Upper lobe of right lung (tissue), 1 donor: ENCODE results near the gene KHK. TPM values are rescaled to one million over a fixed set of nuclear protein-coding genes. Genes with fewer than 3 reads are reported as not detected.

ENCODE experiments used
- ATAC-seq: fragments of 200-7000 bp; cut with Tn5 transposase; one replicate; pipeline ENCODE4 v1.9.1; 2020; ENCODE audit warnings: mild to moderate bottlenecking, moderate library complexity
- DNase-seq: peaks from one replicate; pipeline ENCODE4 v3.0.0-alpha.2; 2020
- H3K27ac ChIP-seq: fragments of 200-600 bp; one replicate; pipeline ENCODE4 v1.8.0; 2022
- H3K27me3 ChIP-seq: fragments of 200-600 bp; one replicate; pipeline ENCODE4 v1.8.0; 2022; ENCODE audit warnings: mild to moderate bottlenecking
- H3K36me3 ChIP-seq: fragments of 200-600 bp; one replicate; pipeline ENCODE4 v1.8.0; 2022
- H3K4me1 ChIP-seq: fragments of 200-600 bp; one replicate; pipeline ENCODE4 v1.8.0; 2022
- H3K4me3 ChIP-seq: fragments of 200-600 bp; one replicate; pipeline ENCODE4 v1.8.0; 2022; ENCODE audit warnings: mild to moderate bottlenecking
- H3K9me3 ChIP-seq: fragments of 200-600 bp; one replicate; pipeline ENCODE4 v1.8.0; 2022
- intact Hi-C: fragments of 100-400 bp; cut with DNase I; formaldehyde crosslinking; loops from one replicate; pipeline ENCODE4 v1.11.0; 2022
- total RNA-seq: library from RNA; stranded (reverse); fragmentation: NEBNext Ultra II Directional; extraction: Animal tissue kit (Norgen Biotek cat#: 25700); gene quantifications from one replicate; pipeline ENCODE4 v1.2.1, GENCODE V29; 2021
- TF ChIP-seq, protein P1 (sequence below): fragments of 200-600 bp; IDR thresholded peaks from one replicate; pipeline ENCODE4 v1.8.0; 2022; ENCODE audit warnings: antibody characterized with exemption
- donor health status: DM: no; HTN: yes; CAD: no; lungs with severe emphysema.

The KHK gene
- total RNA-seq, 1 donor from 2014 or later: 4.9 TPM

GRCh38 chr2:27077231-27077630 lies 9.3 kb upstream of the KHK start:
- H3K27ac ChIP-seq: peak overlapping the region; percentile 78
- TF ChIP-seq, protein P1, sequence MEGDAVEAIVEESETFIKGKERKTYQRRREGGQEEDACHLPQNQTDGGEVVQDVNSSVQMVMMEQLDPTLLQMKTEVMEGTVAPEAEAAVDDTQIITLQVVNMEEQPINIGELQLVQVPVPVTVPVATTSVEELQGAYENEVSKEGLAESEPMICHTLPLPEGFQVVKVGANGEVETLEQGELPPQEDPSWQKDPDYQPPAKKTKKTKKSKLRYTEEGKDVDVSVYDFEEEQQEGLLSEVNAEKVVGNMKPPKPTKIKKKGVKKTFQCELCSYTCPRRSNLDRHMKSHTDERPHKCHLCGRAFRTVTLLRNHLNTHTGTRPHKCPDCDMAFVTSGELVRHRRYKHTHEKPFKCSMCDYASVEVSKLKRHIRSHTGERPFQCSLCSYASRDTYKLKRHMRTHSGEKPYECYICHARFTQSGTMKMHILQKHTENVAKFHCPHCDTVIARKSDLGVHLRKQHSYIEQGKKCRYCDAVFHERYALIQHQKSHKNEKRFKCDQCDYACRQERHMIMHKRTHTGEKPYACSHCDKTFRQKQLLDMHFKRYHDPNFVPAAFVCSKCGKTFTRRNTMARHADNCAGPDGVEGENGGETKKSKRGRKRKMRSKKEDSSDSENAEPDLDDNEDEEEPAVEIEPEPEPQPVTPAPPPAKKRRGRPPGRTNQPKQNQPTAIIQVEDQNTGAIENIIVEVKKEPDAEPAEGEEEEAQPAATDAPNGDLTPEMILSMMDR: no peak

DNA sequence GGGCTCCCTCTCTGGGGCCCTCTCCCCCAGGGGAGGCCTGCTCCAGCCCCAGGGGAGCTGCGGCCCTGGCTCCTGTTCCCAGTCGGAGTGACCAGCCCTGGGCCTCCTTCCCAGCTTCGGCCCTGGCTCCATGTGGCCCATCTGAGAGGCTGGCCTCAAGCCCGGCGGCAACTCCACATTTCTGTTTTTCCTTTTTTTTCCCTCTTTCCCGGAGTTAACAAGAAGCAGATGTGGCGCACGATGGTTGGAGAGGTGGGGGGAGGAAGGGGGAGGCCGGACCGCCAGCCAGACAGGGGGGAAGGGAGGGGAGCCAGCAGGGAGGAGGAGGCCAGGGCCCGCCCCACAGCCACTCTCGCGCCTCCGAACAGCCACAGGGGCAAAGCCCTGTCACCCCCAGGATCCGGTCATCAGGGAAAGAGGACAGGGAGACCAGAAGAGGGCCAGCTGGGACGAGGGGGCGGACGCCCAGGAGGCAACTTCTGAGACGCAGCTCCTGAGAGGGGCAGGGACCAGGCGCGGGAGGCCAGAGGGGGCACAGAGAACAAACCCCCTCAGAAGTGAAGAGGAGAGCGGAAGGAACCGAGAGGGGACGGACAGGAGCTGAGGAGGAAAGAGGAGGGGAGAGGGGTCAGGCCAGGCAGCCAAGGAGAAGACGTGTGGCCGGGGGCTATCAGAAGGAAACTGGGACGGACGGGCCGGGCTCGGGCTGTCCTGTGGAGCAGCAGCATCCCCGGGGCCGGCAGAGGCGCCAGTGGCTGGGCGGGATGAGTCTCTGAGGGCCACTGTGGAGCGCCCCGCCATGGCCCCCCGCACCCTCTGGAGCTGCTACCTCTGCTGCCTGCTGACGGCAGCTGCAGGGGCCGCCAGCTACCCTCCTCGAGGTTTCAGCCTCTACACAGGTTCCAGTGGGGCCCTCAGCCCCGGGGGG lies 8.0 kb upstream of the KHK start, which contains the start of gene EMILIN1:
Gene EMILIN1 (plus strand): TSS at position 349 of the 928 bp plus-strand sequence. CDS start 451 bp downstream, at position 800.
- Histone ChIP-seq H3K9me3 (no peaks in the 10 kb centered on the region), H3K27me3 (no peaks in the 10 kb centered on the region), H3K4me3 (peak within 1 kb of the TSS; percentile 59), H3K27ac (peak within 1 kb of the TSS; percentile 84), H3K36me3 (no peaks in the 10 kb centered on the region), H3K4me1 (peaks cover 54% of the 10 kb centered on the region)
- intact Hi-C loops: no loop called here
- TF ChIP-seq, protein P1: no peak
- peak; percentile 17 for ATAC-seq
- DNase-seq: peak; percentile 78

More at GRCh38 chr2:27077231-27077630, 9.3 kb upstream of the KHK start:
- intact Hi-C loops: no loop called here
- Histone ChIP-seq H3K36me3 (no peaks in the 10 kb centered on the region), H3K4me3 (no peak overlapping the region), H3K9me3 (no peaks in the 10 kb centered on the region), H3K4me1 (peaks cover 61% of the 10 kb centered on the region), H3K27me3 (no peaks in the 10 kb centered on the region)
- DNase-seq: no peak
- no peak for ATAC-seq

GRCh38 chr2:27079233-27080139 lies 7.1 kb upstream of the KHK start:
- H3K27me3 ChIP-seq: no peaks in the 10 kb centered on the region
- intact Hi-C loops: loop anchor here (10.0 kb wide), 1 partner anchor 115 kb away; no protein-coding TSS in a partner anchor
- H3K4me1 ChIP-seq: peaks cover 49% of the 10 kb centered on the region
- H3K27ac ChIP-seq: peak overlapping the region; percentile 84
- H3K9me3 ChIP-seq: no peaks in the 10 kb centered on the region
- DNase-seq: no peak
- H3K4me3 ChIP-seq: peak overlapping the region; percentile 59
- TF ChIP-seq, protein P1: no peak
- H3K36me3 ChIP-seq: no peaks in the 10 kb centered on the region
- no peak for ATAC-seq

DNA sequence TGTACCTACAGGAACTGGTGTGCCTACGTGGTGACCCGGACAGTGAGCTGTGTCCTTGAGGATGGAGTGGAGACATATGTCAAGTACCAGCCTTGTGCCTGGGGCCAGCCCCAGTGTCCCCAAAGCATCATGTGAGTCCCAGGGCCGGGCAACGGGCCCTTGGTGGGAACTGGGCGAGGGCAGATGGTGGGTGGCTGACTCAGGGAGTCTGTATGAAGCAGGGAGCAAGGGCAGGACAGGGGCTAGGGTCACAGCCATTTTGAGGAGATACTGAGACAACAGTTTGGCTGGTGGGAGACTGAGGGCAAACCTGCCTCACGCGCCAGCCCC lies 6.5 kb upstream of the KHK start:
- peak overlapping the region; percentile 59 for H3K4me3 ChIP-seq
- H3K36me3 ChIP-seq: no peaks in the 10 kb centered on the region
- intact Hi-C loops: loop anchor here (10.0 kb wide), 1 partner anchor 115 kb away; no protein-coding TSS in a partner anchor
- DNase-seq (no peak), ATAC-seq (no peak)
- no peaks in the 10 kb centered on the region for H3K27me3 ChIP-seq
- peaks cover 44% of the 10 kb centered on the region for H3K4me1 ChIP-seq
- no peaks in the 10 kb centered on the region for H3K9me3 ChIP-seq
- TF ChIP-seq, protein P1: no peak
- H3K27ac ChIP-seq: peak overlapping the region; percentile 84

DNA sequence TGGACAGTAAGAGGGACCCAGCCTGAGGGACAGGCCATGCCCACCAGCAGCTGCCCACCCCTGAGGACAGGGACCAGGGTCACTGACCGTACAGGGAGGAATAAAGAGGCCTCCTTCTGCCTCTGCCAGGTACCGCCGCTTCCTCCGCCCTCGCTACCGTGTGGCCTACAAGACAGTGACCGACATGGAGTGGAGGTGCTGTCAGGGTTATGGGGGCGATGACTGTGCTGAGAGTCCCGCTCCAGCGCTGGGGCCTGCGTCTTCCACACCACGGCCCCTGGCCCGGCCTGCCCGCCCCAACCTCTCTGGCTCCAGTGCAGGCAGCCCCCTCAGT lies 6.0 kb upstream of the KHK start:
- Histone ChIP-seq H3K27ac (peak overlapping the region; percentile 85), H3K4me3 (peak overlapping the region; percentile 59), H3K27me3 (no peaks in the 10 kb centered on the region), H3K36me3 (no peaks in the 10 kb centered on the region), H3K9me3 (no peaks in the 10 kb centered on the region), H3K4me1 (peaks cover 45% of the 10 kb centered on the region)
- no peak for ATAC-seq
- TF ChIP-seq, protein P1: no peak
- intact Hi-C loops: loop anchor here (10.0 kb wide), 1 partner anchor 116 kb away; no protein-coding TSS in a partner anchor
- no peak for DNase-seq
